Neural progenitor cell (in vitro differentiated cells): Measurements from ENCODE around the gene ITLN2.
"Not testable (repeated sequence)": the region's sequence is repeated elsewhere in the genome, so short reads cannot be mapped to it uniquely, and the experiment has no call there.

ENCODE experiments used
- CTCF ChIP-seq: fragments of 200-600 bp; sonication (generic); IDR thresholded peaks from 2 replicates; pipeline ENCODE4 v1.5.1; 2017; ENCODE audit warnings: antibody characterized with exemption, mild to moderate bottlenecking
- EZH2phosphoT487 ChIP-seq: fragments of 200-600 bp; sonication (generic); IDR thresholded peaks from 2 replicates; pipeline ENCODE4 v1.6.1; 2017; ENCODE audit warnings: antibody characterized with exemption

- TF ChIP-seq CTCF, EZH2phosphoT487: not testable (repeated sequence)
These were observed 7.3 kb downstream of the ITLN2 start for GRCh38 chr1:160947174-160947759.
